Trophoblast cell (in vitro differentiated cells and primary cell): ENCODE data around the gene ALK. TPM values are rescaled to one million over a fixed set of nuclear protein-coding genes. Genes with fewer than 3 reads are reported as not detected.
A peak's percentile ranks its signal among the peaks of the same experiment; 100 is the strongest.

Source experiments
- DNase-seq, 2 donors: peaks; one replicate each; pipeline ENCODE4 v3.0.0-alpha.2; 2016
- H2AFZ ChIP-seq: 2 replicates; pipeline ENCODE4 v1.6.1; 2013; ENCODE audit warnings: low read length, moderate library complexity, mild to moderate bottlenecking; ENCODE audit not compliant: insufficient read depth, poor library complexity
- H2AK5ac ChIP-seq: 2 replicates; pipeline ENCODE4 v1.6.1; 2013; ENCODE audit warnings: mild to moderate bottlenecking, low read length
- H2BK120ac ChIP-seq: 2 replicates; pipeline ENCODE4 v1.6.1; 2013; ENCODE audit warnings: low read length, mild to moderate bottlenecking, moderate library complexity; ENCODE audit not compliant: insufficient read depth, poor library complexity
- H2BK12ac ChIP-seq: 2 replicates; pipeline ENCODE4 v1.6.1; 2013; ENCODE audit warnings: mild to moderate bottlenecking, low read length, moderate library complexity
- H2BK5ac ChIP-seq: 2 replicates; pipeline ENCODE4 v1.6.1; 2013; ENCODE audit warnings: low read length, low read depth, moderate library complexity, mild to moderate bottlenecking; ENCODE audit not compliant: poor library complexity
- H3K14ac ChIP-seq: 2 replicates; pipeline ENCODE4 v1.6.1; 2013; ENCODE audit warnings: mild to moderate bottlenecking, low read length
- H3K18ac ChIP-seq: 2 replicates; pipeline ENCODE4 v1.6.1; 2013; ENCODE audit warnings: mild to moderate bottlenecking, low read length
- H3K23ac ChIP-seq: 2 replicates; pipeline ENCODE4 v1.6.1; 2013; ENCODE audit warnings: low read length
- H3K27ac ChIP-seq: 2 replicates; pipeline ENCODE4 v1.5.1; 2013; ENCODE audit warnings: low read depth, mild to moderate bottlenecking, inconsistent platforms, low read length, moderate library complexity
- H3K27me3 ChIP-seq: 2 replicates; pipeline ENCODE4 v1.6.1; 2013; ENCODE audit warnings: inconsistent platforms, mild to moderate bottlenecking, low read length, moderate library complexity; ENCODE audit not compliant: insufficient read depth
- H3K36me3 ChIP-seq, 2 experiments: 1 replicate in 1 of 2; 2 replicates in 1 of 2; pipeline ENCODE4 v1.6.1; 2013; ENCODE audit warnings: low read length in 2 of 2, mild to moderate bottlenecking in 2 of 2, moderate library complexity in 1 of 2; ENCODE audit not compliant: insufficient read depth in 2 of 2, control insufficient read depth in 1 of 2
- H3K4ac ChIP-seq: 2 replicates; pipeline ENCODE4 v1.6.1; 2013; ENCODE audit warnings: low read depth, mild to moderate bottlenecking, low read length, moderate library complexity
- H3K4me1 ChIP-seq, 2 experiments: 1 replicate in 1 of 2; 2 replicates in 1 of 2; pipeline ENCODE4 v1.6.1; 2013; ENCODE audit warnings: low read length in 2 of 2, mild to moderate bottlenecking in 2 of 2, moderate library complexity in 1 of 2; ENCODE audit not compliant: insufficient read depth in 2 of 2, control insufficient read depth in 1 of 2
- H3K4me2 ChIP-seq: 2 replicates; pipeline ENCODE4 v1.6.1; 2013; ENCODE audit warnings: inconsistent platforms, mild to moderate bottlenecking, low read length, moderate library complexity
- H3K4me3 ChIP-seq: 2 replicates; pipeline ENCODE4 v1.5.1; 2013; ENCODE audit warnings: mild to moderate bottlenecking, low read depth, low read length, inconsistent platforms
- H3K79me1 ChIP-seq: one replicate; pipeline ENCODE4 v1.6.1; 2013; ENCODE audit warnings: low read length
- H3K79me2 ChIP-seq: 2 replicates; pipeline ENCODE4 v1.6.1; 2013; ENCODE audit warnings: low read length, mild to moderate bottlenecking; ENCODE audit not compliant: control insufficient read depth, insufficient read depth, poor library complexity
- H3K9ac ChIP-seq: 2 replicates; pipeline ENCODE4 v1.6.1; 2013; ENCODE audit warnings: mild to moderate bottlenecking, low read length
- H3K9me3 ChIP-seq: 2 replicates; pipeline ENCODE4 v1.6.1; 2013; ENCODE audit warnings: low read depth, mild to moderate bottlenecking, control low read depth, inconsistent platforms, low read length; ENCODE audit not compliant: insufficient read depth
- H4K12ac ChIP-seq: 2 replicates; pipeline ENCODE4 v1.6.1; 2013; ENCODE audit warnings: low read depth, mild to moderate bottlenecking, low read length, moderate library complexity
- H4K8ac ChIP-seq: 2 replicates; pipeline ENCODE4 v1.6.1; 2013; ENCODE audit warnings: low read depth, mild to moderate bottlenecking, low read length, moderate library complexity
- H4K91ac ChIP-seq: one replicate; pipeline ENCODE4 v1.6.1; 2013; ENCODE audit warnings: low read depth, mild to moderate bottlenecking, low read length, moderate library complexity
- WGBS: extraction: QIAGEN DNeasy Blood & Tissue Kit; methylation state at CpG from one replicate; pipeline ENCODE4 v1.1.7; 2013; ENCODE audit warnings: missing lambda C conversion rate; ENCODE audit not compliant: insufficient read length, insufficient coverage; ENCODE audit errors: extremely low coverage; 5-methylcytosine and 5-hydroxymethylcytosine counted together
- polyA plus RNA-seq: library from polyadenylated mRNA; stranded (reverse); fragments of 200-250 nt; gene quantifications from 2 replicates; pipeline ENCODE4 v1.2.3, GENCODE V29; 2013

Gene ALK
- 0.22 and 0.24 TPM in 2 replicates for polyA plus RNA-seq

DNA sequence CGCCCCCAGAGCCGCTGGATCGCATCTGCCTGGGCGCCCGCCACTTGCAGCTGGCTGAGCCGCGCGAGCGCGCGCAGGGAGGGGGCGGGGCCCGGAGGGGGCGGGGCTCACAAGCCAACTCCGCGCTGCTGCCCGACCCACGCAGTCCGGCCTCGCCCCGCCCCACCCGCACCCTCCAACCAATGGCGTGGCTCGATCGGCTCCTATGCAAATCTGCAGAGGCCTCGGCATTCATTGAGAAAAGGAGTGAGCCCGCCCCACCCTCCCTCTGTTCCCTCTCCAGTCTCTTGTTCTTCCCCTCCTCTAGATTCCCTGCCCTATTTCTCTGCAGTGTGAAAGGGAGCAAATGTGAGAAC is at the start of gene ALK:
TSS of gene ALK (minus strand) at position 27 of the 356 bp plus-strand sequence. CDS start 927 bp downstream, outside the sequence.
- Histone ChIP-seq H3K4ac (no peak within 1 kb of the TSS), H2AK5ac (no peak within 1 kb of the TSS), H3K9ac (no peak within 1 kb of the TSS), H3K18ac (no peak within 1 kb of the TSS), H3K4me2 (peak within 1 kb of the TSS; percentile 79), H3K79me1 (no peaks in the 10 kb centered on the region), H3K9me3 (no peaks in the 10 kb centered on the region), H3K27me3 (peaks cover 22% of the 10 kb centered on the region), H4K91ac (no peak within 1 kb of the TSS), H3K4me1 (peaks cover 4% of the 10 kb centered on the region in 2 experiments), H3K27ac (no peak within 1 kb of the TSS), H2BK120ac (no peak within 1 kb of the TSS), H3K36me3 (no peaks in the 10 kb centered on the region), H4K8ac (no peak within 1 kb of the TSS), H3K4me3 (peak within 1 kb of the TSS; percentile 62), H4K12ac (no peak within 1 kb of the TSS), H3K14ac (no peak within 1 kb of the TSS), H3K23ac (no peak within 1 kb of the TSS), H2BK12ac (no peak within 1 kb of the TSS), H2AFZ (no peak within 1 kb of the TSS), H3K79me2 (no peaks in the 10 kb centered on the region), H2BK5ac (no peak within 1 kb of the TSS)
- no CpG with 5 or more reads among the region's 27 CpGs for whole genome bisulfite sequencing
- DNase-seq: peak; percentile 82 to 90

GRCh38 chr2:29966266-29966665 is 44.9 kb upstream of the ALK start:
- H3K27me3 ChIP-seq: no peaks in the 10 kb centered on the region
- H3K79me2 ChIP-seq: no peaks in the 10 kb centered on the region
- no peak overlapping the region for H2BK12ac ChIP-seq
- no peak overlapping the region for H2BK5ac ChIP-seq
- no peak overlapping the region for H3K14ac ChIP-seq
- no peak overlapping the region for H3K9ac ChIP-seq
- H2AFZ ChIP-seq: no peak overlapping the region
- H4K12ac ChIP-seq: no peak overlapping the region
- WGBS: no CpG with 5 or more reads among the region's 2 CpGs
- peak overlapping the region; percentile 6 for H3K4me3 ChIP-seq
- no peak for DNase-seq
- no peak overlapping the region for H2AK5ac ChIP-seq
- H2BK120ac ChIP-seq: no peak overlapping the region
- no peak overlapping the region for H3K4me2 ChIP-seq
- no peak overlapping the region for H4K91ac ChIP-seq
- no peaks in the 10 kb centered on the region for H3K4me1 ChIP-seq
- peaks cover 2% of the 10 kb centered on the region for H3K9me3 ChIP-seq
- H3K79me1 ChIP-seq: no peaks in the 10 kb centered on the region
- H3K23ac ChIP-seq: no peak overlapping the region
- H3K4ac ChIP-seq: no peak overlapping the region
- no peak overlapping the region for H3K27ac ChIP-seq
- no peaks in the 10 kb centered on the region for H3K36me3 ChIP-seq
- H3K18ac ChIP-seq: no peak overlapping the region
- no peak overlapping the region for H4K8ac ChIP-seq

GRCh38 chr2:29963972-29964570 is 42.7 kb upstream of the ALK start:
- no peak overlapping the region for H4K91ac ChIP-seq
- no peaks in the 10 kb centered on the region for H3K79me2 ChIP-seq
- H3K27ac ChIP-seq: no peak overlapping the region
- peaks cover 2% of the 10 kb centered on the region for H3K9me3 ChIP-seq
- no peak overlapping the region for H3K4me3 ChIP-seq
- H3K36me3 ChIP-seq: no peaks in the 10 kb centered on the region
- H2BK12ac ChIP-seq: no peak overlapping the region
- H3K14ac ChIP-seq: no peak overlapping the region
- H3K4me2 ChIP-seq: no peak overlapping the region
- no peaks in the 10 kb centered on the region for H3K79me1 ChIP-seq
- H3K18ac ChIP-seq: no peak overlapping the region
- H4K12ac ChIP-seq: no peak overlapping the region
- no peak for DNase-seq
- no CpG with 5 or more reads among the region's 3 CpGs for WGBS
- H2BK120ac ChIP-seq: no peak overlapping the region
- H4K8ac ChIP-seq: no peak overlapping the region
- no peaks in the 10 kb centered on the region for H3K27me3 ChIP-seq
- no peak overlapping the region for H2AK5ac ChIP-seq
- no peak overlapping the region for H2BK5ac ChIP-seq
- no peak overlapping the region for H3K23ac ChIP-seq
- no peak overlapping the region for H3K9ac ChIP-seq
- no peak overlapping the region for H3K4ac ChIP-seq
- no peaks in the 10 kb centered on the region for H3K4me1 ChIP-seq
- H2AFZ ChIP-seq: no peak overlapping the region

GRCh38 chr2:29962922-29963321 is 41.5 kb upstream of the ALK start:
- Histone ChIP-seq H3K4me1 (no peaks in the 10 kb centered on the region), H3K14ac (no peak overlapping the region), H4K12ac (no peak overlapping the region), H3K4me2 (no peak overlapping the region), H4K8ac (no peak overlapping the region), H2BK12ac (no peak overlapping the region), H2AFZ (no peak overlapping the region), H2BK120ac (no peak overlapping the region), H3K18ac (no peak overlapping the region), H3K79me1 (no peaks in the 10 kb centered on the region), H3K9ac (no peak overlapping the region), H4K91ac (no peak overlapping the region), H3K36me3 (no peaks in the 10 kb centered on the region), H3K9me3 (peaks cover 2% of the 10 kb centered on the region), H3K4ac (no peak overlapping the region), H2BK5ac (no peak overlapping the region), H3K27ac (no peak overlapping the region), H2AK5ac (no peak overlapping the region), H3K27me3 (no peaks in the 10 kb centered on the region), H3K4me3 (no peak overlapping the region), H3K79me2 (no peaks in the 10 kb centered on the region), H3K23ac (no peak overlapping the region)
- no CpG with 5 or more reads among the region's 4 CpGs for WGBS
- DNase-seq: no peak
